Measurements from ENCODE around the gene CFAP20DC. TPM values are rescaled to one million over a fixed set of nuclear protein-coding genes. Genes with fewer than 3 reads are reported as not detected.
A peak's percentile ranks its signal among the peaks of the same experiment; 100 is the strongest.

CFAP20DC gene
- total and polyA plus RNA-seq, 12 donors: 0.13 to 0.25 (median 0.14) TPM; not detected in 8

- Histone ChIP-seq H3K4me3 (no peak overlapping the region), H3K4me1 (no peaks in the 10 kb centered on the region), H3K36me3 (no peaks in the 10 kb centered on the region), H3K9me3 (no peaks in the 10 kb centered on the region), H3K27me3 (no peaks in the 10 kb centered on the region), H3K27ac (no peak overlapping the region)
- no peak for DNase-seq
- 63 to 67% methylated on average over 2 of the region's 2 CpGs for WGBS, 2 donors
- TF ChIP-seq CTCF (IDR thresholded peaks at IDR 0.05): no peak
- ATAC-seq: no peak
- intact Hi-C loops (cut with DNase I): loop anchor here in 3 of 10 donors (5.0 to 10.0 kb wide), 2 partner anchors 453 to 856 kb away; no protein-coding TSS in a partner anchor
Observed at GRCh38 chr3:58999134-58999773, 50.6 kb downstream of the CFAP20DC start.

- Histone ChIP-seq H3K4me1 (no peaks in the 10 kb centered on the region), H3K36me3 (no peaks in the 10 kb centered on the region), H3K9me3 (no peaks in the 10 kb centered on the region), H3K4me3 (no peak overlapping the region), H3K27ac (no peak overlapping the region), H3K27me3 (no peaks in the 10 kb centered on the region)
- whole genome bisulfite sequencing, 2 donors: 63 to 65% methylated on average over 4 of the region's 4 CpGs
- ATAC-seq (peak in 1 of 8 donors; percentile 67), DNase-seq (no peak)
- no peak for TF ChIP-seq CTCF (IDR thresholded peaks at IDR 0.05)
- intact Hi-C loops (cut with DNase I): loop anchor here in 3 of 10 donors (5.0 to 10.0 kb wide), 2 partner anchors 454 to 856 kb away; no protein-coding TSS in a partner anchor
Observed at GRCh38 chr3:58998476-58999117, 51.2 kb downstream of the CFAP20DC start.

GRCh38 chr3:58996730-58997129 is 53.1 kb downstream of the CFAP20DC start:
- no peak for ATAC-seq
- TF ChIP-seq CTCF (IDR thresholded peaks at IDR 0.05): no peak
- Histone ChIP-seq H3K4me1 (no peaks in the 10 kb centered on the region), H3K27ac (no peak overlapping the region), H3K36me3 (no peaks in the 10 kb centered on the region), H3K27me3 (no peaks in the 10 kb centered on the region), H3K9me3 (no peaks in the 10 kb centered on the region), H3K4me3 (no peak overlapping the region)
- intact Hi-C loops (cut with DNase I): loop anchor here in 3 of 10 donors (5.0 to 10.0 kb wide), 2 partner anchors 456 to 858 kb away; no protein-coding TSS in a partner anchor
- DNase-seq: no peak
- WGBS, 2 donors: 88 to 90% methylated on average over 5 of the region's 5 CpGs

GRCh38 chr3:58994746-58995330 is 55.0 kb downstream of the CFAP20DC start:
- intact Hi-C loops (cut with DNase I): loop anchor here in 3 of 10 donors (5.0 to 10.0 kb wide), 3 partner anchors 457 to 862 kb away; no protein-coding TSS in a partner anchor
- H3K27ac ChIP-seq: no peak overlapping the region
- 20 to 24% methylated on average over 6 of the region's 6 CpGs for WGBS, 2 donors
- DNase-seq (peak in 1 of 2 donors; percentile 42), ATAC-seq (no peak)
- no peaks in the 10 kb centered on the region for H3K27me3 ChIP-seq
- H3K4me3 ChIP-seq: no peak overlapping the region
- no peaks in the 10 kb centered on the region for H3K36me3 ChIP-seq
- peak in 8 of 9 donors; percentile 29 to 72 (median 64) for TF ChIP-seq CTCF (IDR thresholded peaks at IDR 0.05)
- no peaks in the 10 kb centered on the region for H3K9me3 ChIP-seq
- H3K4me1 ChIP-seq: no peaks in the 10 kb centered on the region

Data from heart right ventricle (tissue), 16 donors.